Kidney capillary endothelial cell (primary cell): ENCODE data around the gene FNTB.

Experiments
- DNase-seq: peaks from one replicate; pipeline ENCODE4 v3.0.0-alpha.2; 2018; ENCODE audit warnings: low spot score

FNTB gene

GRCh38 chr14:64952598-64953309 lies 33.9 kb upstream of the FNTB start:
- DNase-seq, result no peak

GRCh38 chr14:64953310-64953654 lies 33.4 kb upstream of the FNTB start:
- no peak for DNase-seq

- no peak for DNase-seq
Observed at GRCh38 chr14:64953661-64954060, 33.0 kb upstream of the FNTB start.

- DNase-seq, result no peak
Observed at GRCh38 chr14:64954491-64955240, 32.0 kb upstream of the FNTB start.

GRCh38 chr14:64955297-64955696 lies 31.4 kb upstream of the FNTB start:
- DNase-seq, result no peak

GRCh38 chr14:64956697-64957406 lies 29.8 kb upstream of the FNTB start:
- DNase-seq, result no peak

- DNase-seq, result no peak
Observed at GRCh38 chr14:64958201-64958600, 28.5 kb upstream of the FNTB start.

- no peak for DNase-seq
Observed at GRCh38 chr14:64958743-64959142, 28.0 kb upstream of the FNTB start.

- no peak for DNase-seq
Observed at GRCh38 chr14:64960762-64961276, 25.9 kb upstream of the FNTB start.

- no peak for DNase-seq
Observed at GRCh38 chr14:64963611-64964010, 23.1 kb upstream of the FNTB start.

GRCh38 chr14:64965356-64966000 lies 21.2 kb upstream of the FNTB start:
- DNase-seq, result no peak

GRCh38 chr14:64966976-64967375 lies 19.7 kb upstream of the FNTB start:
- no peak for DNase-seq

- no peak for DNase-seq
Observed at GRCh38 chr14:64968167-64968566, 18.5 kb upstream of the FNTB start.

- no peak for DNase-seq
Observed at GRCh38 chr14:64968651-64969050, 18.0 kb upstream of the FNTB start.

- DNase-seq, result no peak
Observed at GRCh38 chr14:64970041-64970440, 16.7 kb upstream of the FNTB start.

GRCh38 chr14:64970776-64971477 lies 15.8 kb upstream of the FNTB start:
- no peak for DNase-seq

GRCh38 chr14:64971491-64971942 lies 15.2 kb upstream of the FNTB start:
- DNase-seq, result no peak

GRCh38 chr14:64971943-64972791 lies 14.5 kb upstream of the FNTB start, which contains the start of gene RAB15:
TSS of gene RAB15 (minus strand) at chr14:64972336. CDS start at chr14:64972076, 260 bp downstream.
- no peak for DNase-seq

- no peak for DNase-seq
Observed at GRCh38 chr14:64973026-64973442, 13.7 kb upstream of the FNTB start.

GRCh38 chr14:64973826-64974225 lies 12.9 kb upstream of the FNTB start:
- no peak for DNase-seq

GRCh38 chr14:64974563-64974962 lies 12.1 kb upstream of the FNTB start:
- DNase-seq, result no peak
